ENCODE data around the gene E2F7. TPM values are rescaled to one million over a fixed set of nuclear protein-coding genes. Genes with fewer than 3 reads are reported as not detected.
A peak's percentile ranks its signal among the peaks of the same experiment; 100 is the strongest.
"Not testable (repeated sequence)": the region's sequence is repeated elsewhere in the genome, so short reads cannot be mapped to it uniquely, and the experiment has no call there.

The E2F7 gene, protein sequence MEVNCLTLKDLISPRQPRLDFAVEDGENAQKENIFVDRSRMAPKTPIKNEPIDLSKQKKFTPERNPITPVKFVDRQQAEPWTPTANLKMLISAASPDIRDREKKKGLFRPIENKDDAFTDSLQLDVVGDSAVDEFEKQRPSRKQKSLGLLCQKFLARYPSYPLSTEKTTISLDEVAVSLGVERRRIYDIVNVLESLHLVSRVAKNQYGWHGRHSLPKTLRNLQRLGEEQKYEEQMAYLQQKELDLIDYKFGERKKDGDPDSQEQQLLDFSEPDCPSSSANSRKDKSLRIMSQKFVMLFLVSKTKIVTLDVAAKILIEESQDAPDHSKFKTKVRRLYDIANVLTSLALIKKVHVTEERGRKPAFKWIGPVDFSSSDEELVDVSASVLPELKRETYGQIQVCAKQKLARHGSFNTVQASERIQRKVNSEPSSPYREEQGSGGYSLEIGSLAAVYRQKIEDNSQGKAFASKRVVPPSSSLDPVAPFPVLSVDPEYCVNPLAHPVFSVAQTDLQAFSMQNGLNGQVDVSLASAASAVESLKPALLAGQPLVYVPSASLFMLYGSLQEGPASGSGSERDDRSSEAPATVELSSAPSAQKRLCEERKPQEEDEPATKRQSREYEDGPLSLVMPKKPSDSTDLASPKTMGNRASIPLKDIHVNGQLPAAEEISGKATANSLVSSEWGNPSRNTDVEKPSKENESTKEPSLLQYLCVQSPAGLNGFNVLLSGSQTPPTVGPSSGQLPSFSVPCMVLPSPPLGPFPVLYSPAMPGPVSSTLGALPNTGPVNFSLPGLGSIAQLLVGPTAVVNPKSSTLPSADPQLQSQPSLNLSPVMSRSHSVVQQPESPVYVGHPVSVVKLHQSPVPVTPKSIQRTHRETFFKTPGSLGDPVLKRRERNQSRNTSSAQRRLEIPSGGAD
- total RNA-seq, result 0.22 TPM
- long read RNA-seq, result 0 reads

DNA sequence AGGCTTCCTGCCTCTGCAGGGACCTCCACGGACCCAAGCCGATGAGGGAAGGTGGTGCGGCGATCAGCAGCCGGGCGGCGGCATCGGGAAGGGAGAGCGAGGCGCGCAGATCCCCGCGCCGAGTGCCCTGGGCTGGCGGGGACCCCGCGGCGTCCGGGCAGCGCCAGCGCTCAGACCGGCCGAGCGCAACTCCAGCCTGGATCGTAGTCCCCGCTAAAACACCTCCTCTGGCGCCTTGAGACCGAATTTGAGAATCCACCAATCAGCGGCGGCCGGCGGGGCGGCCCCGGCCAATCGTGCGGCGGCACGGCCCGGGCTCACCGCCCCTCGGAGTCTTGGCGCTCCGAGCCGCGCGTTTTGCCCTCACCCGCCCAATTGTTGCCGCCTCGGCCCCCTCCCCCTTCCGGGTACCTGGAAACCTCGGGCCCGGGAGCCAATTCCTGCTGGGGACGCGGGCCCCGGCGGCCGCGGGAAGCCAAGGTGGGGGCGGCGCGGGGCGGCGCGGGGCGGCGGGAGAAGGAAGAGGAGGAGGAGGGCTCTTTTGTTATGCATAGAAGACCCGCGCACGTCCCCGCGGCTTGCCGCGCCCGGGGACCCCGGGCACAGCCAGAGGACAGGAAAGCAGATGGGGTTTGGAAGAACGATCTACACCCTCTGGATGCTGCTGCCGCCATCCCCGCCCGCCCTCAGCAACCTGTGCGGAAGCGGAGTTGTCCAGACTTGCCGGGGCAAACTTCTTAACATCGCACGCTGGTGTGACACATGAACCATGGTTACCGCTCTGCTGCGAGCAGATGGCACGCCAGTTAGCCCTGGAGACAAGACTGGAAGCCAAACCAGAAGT, at the start of gene E2F7:
TSS of gene E2F7 (minus strand) at position 209 of the 844 bp plus-strand sequence. CDS start 934 bp downstream, outside the sequence.
- peak; percentile 95 for DNase-seq (ENCODE audit: low spot score)

DNA sequence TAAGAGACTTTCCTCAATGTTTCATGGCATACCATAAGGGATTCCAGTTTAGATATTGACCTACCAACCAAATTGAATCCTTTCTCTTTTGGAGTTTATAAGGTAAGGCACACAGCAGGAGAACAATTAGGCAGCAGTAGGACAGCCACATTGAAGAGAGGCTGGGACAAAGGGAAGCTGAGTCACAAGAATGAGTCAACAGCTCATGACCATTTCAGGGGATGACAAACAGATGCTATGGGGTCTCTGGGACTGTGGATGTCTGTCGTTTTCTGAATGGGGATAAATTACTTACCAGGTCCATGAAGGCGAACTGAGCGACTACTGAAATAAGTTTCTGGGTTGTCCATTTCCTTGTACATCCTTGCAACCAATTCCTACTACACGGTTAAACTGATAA, 48.6 kb upstream of the E2F7 start:
- no peak for DNase-seq (ENCODE audit: low spot score)

DNA sequence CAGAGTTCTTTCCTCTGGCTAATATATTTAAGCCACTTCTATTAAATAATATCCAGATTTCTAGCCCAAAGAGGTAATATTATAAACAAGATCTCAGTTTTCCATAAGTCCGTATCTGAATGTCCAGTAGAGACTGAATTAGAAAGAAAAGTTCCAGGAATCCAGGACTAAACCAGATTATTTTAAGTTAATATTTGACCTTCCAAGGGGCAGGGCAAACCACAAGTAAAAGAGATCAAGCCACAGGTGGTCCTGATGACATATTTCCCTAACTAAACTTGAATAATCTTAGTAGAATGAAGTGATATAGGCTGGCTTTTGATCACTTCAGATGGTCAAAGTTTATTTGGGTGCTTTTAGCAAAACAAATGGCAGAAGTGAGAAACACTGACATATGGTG, 43.3 kb upstream of the E2F7 start:
- DNase-seq (ENCODE audit: low spot score), result no peak

DNA sequence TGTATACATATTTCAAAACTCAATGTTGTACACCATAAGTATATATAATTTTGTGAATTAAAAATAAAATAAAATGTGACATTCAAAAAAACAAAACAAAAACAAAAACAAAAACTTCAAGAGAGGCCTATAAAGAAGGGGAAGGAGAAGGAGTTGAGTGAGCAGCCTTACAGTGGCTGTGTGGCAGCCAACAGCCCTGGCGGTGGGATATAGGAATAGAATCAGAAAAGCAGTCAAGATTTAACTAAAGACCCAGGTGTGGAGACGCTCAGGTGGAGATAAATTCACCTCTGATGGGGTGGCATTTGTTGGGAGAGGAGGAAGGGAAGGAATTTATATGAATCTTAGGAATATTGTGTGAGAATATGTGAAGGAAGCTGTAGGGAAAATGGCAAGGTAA, 41.8 kb upstream of the E2F7 start:
- no peak for DNase-seq (ENCODE audit: low spot score)

DNA sequence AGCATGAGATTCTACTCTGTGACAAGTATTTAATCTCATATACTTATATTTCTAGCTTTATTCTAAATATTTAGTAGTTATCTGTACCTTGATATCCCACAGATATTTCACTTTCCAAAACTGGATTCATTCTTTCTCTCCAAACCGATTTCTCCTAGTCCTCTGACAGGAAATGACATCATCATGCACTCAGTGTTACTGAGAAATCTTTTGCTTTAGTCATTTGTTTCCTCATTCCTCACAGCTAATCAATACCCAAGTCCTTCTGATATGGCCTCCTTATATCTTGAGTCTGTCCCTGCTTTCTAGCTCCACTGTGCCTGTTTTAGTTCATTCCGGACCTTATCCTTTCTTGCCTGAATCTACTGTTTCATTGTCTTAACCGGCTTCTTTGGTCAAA, 39.4 kb upstream of the E2F7 start:
- no peak for DNase-seq (ENCODE audit: low spot score)

DNA sequence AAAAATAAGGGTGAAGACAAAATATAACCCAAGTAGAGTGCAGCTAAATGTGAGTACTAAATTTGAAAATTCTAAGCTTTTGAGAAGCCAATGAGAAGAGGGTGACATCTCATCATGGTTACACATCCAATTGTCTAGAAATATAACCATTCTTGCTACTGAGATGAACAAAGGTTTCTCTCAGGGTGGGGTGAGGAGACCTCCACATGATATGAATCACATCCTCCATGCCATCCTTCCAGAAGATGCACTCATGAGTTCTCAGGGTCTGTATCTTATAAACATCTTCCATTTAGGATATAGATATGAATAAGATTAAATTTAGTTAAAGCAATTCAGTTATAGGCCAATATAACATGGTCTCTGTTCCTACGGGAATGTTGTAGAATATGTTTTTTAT, 38.9 kb upstream of the E2F7 start:
- no peak for DNase-seq (ENCODE audit: low spot score)

DNA sequence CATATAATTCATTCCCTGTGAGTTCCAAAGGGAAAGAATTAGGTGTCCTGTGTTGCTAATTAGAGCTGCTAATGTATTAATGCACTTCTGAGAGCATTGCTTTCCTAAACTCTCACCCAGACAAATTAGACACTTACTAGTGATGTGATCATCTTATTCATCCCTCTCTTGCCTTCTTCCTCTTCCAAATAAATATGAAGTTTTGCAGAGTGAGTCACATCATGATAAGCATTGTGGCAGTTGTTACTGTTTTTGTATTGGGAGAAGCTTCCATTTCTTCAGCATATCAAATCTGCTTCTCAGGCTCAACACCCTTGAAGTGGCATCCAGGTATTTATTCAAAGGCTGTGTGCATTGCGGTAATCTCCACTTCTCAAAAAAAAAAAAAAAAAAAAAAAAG, 37.3 kb upstream of the E2F7 start:
- DNase-seq (ENCODE audit: low spot score), result no peak

DNA sequence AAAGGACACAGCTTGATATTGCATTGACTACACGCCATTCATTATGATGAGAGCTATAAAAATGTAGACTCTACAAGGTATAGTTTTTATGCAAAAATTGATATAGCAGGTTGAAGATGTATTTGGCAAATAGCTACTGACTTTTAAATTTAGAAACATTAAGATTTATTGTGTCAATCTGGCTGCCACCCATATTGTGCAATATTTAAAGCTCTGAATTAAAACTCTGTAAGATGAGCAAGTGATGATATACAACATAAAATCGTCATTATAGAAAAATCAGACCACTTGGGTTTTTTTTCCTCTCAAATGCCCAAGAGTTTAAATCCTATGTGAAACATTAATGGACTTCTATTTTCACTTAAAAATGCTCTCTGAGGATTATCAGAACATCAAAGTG, 36.8 kb upstream of the E2F7 start:
- DNase-seq (ENCODE audit: low spot score), result no peak

DNA sequence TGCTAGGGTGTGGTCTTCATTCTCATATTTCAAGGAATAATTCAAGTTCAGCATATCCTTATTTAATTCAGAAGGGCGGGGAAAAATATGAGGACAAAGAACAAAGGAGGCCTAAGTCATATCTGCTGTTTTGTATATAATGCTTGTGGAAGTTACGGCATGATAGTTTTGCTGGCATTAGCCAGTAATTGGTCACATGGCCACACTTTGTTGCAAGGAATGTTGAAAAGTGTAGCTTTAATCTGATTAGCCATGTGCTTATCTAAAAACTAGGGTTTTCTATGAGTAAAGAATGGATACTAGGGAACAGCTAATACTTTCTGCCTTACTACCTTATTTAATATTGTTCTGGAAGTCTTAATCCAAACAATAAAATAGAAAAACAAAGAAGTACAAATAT, 34.4 kb upstream of the E2F7 start:
- DNase-seq (ENCODE audit: low spot score), result no peak

DNA sequence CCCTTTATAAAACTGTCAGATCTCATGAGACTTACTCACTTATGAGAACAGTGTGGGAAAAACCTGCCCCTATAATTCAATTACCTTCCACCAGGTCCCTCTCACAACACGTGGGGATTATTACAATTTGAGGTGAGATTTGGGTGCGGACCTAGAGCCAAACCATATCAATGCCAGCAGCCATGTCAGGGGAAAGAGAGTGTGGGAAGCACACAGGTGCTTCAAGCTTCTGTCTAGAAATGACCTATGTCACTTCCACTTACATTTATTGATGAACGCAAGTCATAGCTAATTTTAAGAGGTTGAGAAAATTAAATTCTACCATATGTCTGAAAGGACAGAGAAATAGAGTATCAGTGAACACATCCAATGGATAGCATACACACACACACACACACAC, 32.5 kb upstream of the E2F7 start:
- no peak for DNase-seq (ENCODE audit: low spot score)

DNA sequence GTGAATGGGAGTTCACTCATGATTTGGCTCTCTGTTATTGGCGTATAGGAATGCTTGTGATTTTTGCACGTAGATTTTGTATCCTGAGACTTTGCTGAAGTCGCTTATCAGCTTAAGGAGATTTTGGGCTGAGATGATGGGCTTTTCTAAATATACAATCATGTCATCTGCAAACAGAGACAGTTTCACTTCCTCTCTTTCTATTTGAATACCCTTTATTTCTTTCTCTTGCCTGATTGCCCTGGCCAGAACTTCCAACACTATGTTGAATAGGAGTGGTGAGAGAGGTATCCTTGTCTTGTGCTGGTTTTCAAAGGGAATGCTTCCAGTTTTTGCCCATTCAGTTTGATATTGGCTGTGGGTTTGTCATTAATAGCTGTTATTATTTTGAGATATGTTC, 26.9 kb upstream of the E2F7 start:
- DNase-seq (ENCODE audit: low spot score), result not testable (repeated sequence)

DNA sequence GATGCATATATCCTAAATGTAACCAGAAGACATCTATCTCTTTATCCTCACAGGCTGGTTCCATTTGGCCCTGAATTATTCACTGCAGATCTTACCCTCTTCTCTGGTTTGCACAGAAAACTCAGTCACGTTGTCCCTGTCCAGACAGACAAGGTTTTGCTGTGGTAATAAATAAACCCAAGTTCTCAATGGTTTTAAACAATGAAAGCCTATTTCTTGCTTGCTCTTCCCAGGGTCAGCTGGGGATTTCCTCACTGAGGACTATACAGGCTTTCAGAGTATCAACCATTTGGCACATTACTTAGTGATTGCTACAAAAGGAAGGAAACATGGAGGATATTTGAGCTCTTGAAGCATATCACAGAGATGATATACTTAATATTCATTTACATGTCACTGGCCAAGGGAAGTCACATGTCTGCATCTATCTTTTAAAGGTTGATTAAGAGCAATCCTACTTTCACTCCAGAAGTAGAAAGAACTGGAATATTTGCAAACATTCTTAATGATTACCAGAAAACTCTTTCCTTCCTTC, 24.4 kb upstream of the E2F7 start:
- DNase-seq (ENCODE audit: low spot score), result no peak

DNA sequence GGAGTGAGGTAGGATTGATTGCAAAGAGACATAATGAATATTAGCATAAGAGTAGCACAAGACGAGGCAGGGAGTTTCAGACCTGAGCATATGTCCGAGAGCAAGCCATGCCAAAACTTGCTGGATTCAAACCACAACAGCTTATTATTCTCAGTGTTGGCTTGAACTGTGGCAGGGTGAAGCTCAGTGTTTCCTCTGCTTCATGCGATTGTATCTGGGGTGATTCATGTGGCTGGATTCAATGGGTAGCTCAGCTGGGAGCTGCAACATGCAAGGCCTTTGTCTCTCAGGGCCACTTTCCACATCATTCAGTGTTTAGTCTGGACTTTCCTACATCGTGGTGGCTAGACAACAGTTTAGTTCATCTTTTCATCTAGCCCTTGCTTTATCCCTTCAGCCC, 22.1 kb upstream of the E2F7 start:
- no peak for DNase-seq (ENCODE audit: low spot score)

DNA sequence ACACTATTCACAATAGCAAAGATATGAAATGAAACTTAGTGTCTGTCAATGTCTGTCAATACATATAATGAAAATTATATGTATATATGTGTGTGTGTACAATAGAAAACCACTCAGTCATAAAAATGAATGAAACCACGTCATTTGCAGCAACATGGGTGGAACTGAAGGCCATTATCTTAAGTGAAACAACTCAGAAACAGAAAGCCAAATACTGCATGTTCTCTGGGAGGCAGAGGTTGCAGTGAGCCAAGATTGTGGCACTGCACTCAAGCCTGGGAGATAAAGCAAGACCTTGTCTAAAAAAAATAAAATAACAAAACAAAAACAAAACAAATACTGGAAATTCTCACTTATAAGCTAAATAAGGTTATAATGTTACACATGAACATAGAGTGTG, 16.7 kb upstream of the E2F7 start:
- DNase-seq (ENCODE audit: low spot score), result no peak

DNA sequence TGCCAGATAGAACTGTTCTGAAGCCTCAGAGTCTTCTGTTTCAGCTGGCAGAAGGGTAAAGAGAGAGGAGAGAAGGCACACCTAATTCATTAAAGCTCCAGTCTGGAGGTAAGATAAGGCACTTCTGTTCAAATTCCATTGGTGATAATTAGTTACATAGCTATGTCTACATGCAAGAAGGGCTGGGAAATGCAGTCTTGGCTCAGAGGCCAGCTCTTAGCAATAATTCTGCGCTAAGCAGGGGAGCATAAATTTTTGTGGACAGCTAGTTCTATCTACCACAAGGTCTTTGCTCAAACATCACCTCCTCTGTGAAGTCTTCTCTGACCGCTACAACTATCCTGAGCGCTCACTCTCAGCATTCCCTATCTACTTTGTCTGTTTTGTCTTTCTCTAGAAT, 14.3 kb upstream of the E2F7 start:
- no peak for DNase-seq (ENCODE audit: low spot score)

DNA sequence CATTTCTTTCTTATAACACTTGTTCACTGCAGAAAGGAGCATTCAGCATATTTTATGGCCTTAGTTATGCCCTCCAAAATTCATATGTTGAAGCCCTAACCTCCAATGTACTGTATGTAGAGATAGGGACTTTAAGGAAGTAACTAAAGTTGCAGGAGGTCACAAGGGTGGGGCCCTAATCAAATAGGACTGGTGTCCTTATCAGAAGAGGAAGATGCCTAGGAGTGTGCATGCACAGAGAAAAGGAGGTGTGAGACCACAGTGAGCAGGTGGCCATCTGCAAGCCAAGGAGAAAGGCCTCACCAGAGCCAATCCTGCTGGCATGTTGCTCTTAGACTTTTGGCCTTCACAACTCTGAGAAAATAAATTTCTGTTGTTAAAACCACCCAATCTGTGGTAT, 12.9 kb upstream of the E2F7 start:
- no peak for DNase-seq (ENCODE audit: low spot score)

DNA sequence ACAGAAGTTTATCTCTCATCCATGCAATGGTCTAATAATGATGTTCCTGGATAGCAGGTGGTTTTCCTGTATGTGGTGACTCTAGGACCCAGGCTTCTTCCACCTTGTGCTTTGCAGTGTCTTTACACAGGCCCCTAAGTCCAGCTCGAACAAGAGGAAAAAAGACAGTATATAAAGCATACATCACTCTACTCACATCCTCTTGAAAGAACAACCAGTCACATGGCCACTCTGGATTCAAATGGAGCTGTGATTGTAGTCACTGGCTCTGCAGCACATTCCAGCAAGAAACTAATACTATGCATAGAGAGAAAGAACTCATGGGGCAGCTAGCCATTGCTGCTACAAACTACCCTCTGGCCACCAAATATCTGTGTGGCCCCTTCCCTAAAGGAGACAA, 11.5 kb upstream of the E2F7 start:
- DNase-seq (ENCODE audit: low spot score), result no peak

DNA sequence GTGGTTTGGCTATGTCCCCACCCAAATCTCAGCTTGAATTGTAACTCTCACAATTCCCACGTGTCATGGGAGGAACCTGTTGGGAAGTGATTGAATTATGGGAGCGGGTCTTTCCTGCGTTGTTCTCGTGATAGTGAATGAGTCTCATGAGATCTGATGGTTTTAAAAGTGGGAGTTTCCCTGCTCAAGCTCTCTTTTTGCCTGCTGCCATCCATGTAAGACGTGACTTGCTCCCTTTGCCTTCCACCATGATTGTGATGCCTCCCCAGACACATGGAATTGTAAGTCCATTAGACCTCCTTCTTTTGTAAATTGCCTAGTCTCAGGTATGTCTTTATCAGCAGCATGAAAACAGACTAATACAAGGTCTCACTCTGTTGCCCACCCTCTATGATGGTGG, 8.5 kb upstream of the E2F7 start:
- not testable (repeated sequence) for DNase-seq (ENCODE audit: low spot score)

DNA sequence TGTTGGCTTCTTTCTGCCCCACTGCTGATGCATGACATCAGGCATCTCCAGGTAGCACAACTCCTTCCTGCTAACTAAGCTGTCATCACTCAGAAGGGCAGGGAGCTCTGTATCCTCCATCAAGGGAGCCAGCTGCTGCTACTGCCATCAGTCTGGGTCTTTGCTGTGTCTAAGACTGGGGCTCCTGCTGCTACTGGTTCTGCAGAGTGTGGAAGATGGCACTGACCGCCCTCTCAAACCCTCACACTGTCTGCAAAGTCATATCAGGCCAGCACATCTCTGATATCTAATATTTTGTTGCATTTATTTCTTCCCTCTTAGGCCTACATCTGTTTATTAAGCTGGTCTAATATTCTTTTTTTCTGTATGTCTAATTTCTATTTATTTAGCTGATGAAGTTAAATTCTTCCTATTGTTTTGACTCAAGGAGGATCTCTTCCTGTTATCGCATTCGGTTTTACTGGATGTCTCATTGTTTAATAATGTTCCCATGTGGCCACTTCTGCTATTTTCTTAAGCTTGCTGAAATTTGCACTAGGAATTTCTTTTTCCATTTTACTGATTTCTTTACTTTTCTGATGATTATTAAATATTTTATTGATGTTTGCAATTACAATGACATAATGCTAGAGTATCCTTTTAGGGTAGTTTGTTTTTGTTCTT, 7.6 kb upstream of the E2F7 start:
- no peak for DNase-seq (ENCODE audit: low spot score)

DNA sequence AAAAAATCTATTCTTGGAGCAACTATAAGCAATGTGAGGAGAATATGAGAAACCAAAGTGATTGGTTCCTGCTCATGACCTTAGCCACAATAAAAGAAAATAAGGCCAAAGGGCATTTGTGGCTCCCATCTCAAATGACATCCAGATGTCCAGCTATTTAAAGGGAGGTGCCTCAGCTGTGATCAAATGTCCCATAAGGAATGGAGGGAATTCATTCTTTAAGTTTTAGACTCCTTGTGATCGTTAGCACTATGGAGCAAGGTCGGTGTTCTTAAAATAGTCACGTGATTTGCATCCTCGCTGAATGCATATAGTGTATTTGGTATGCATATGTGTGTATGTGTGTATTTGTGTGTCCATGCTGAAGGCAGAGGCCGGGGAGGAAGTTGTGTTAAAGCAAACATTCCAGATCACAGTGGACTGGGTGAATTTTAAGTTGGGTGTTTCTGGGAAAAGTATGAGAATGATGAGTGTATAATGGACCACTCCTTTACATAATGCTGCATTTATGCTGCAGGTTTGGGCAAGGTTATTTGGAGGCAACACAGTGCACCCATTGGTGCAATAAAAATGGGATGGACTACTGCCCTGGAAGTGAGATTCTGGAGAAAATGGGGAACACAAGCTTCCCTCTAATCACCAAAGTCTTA, 5.6 kb upstream of the E2F7 start:
- DNase-seq (ENCODE audit: low spot score), result no peak

Data from mesenteric fat pad (tissue), 1 donor.